ENCODE results near the gene TRAPPC10.

Gene TRAPPC10

GRCh38 chr21:44065428-44065827, 53.3 kb downstream of the TRAPPC10 start:
- H3K9me3 ChIP-seq = no peaks in the 10 kb centered on the region
- no peaks in the 10 kb centered on the region for H3K4me1 ChIP-seq
- peaks cover 22% of the 10 kb centered on the region for H3K36me3 ChIP-seq (replicated peaks)
- no peak overlapping the region for H3K4me3 ChIP-seq
- no peak for DNase-seq (ENCODE audit: low spot score in 2 of 2)
- H3K27me3 ChIP-seq (ENCODE audit: low read depth) = no peaks in the 10 kb centered on the region
- in situ Hi-C loops (cut with MboI; ENCODE audit: low sequenced_read_pairs) = no loop called here

DNA sequence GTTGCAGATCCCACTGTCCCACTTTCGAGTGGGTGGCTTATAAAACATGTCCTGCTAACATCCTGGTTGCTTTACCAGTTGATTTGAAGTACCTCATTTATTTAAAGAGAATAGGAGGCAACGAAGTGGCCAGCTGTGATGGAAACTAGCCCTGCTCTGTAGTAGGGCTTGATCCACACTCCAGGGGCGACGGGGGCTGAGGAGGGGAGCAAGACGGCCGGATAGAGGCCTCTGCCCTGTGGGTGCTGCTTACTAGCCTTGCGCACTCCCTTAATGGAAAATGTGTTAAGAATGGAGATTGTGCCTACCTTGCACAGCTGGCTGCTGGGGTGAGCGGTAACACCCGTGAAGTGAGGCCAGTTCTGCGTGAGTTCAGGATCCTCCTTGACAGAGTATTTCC, 54.0 kb downstream of the TRAPPC10 start:
- Histone ChIP-seq H3K36me3 (replicated peaks) (peaks cover 20% of the 10 kb centered on the region), H3K4me1 (no peaks in the 10 kb centered on the region), H3K9me3 (no peaks in the 10 kb centered on the region), H3K27me3 (ENCODE audit: low read depth) (no peaks in the 10 kb centered on the region), H3K4me3 (no peak overlapping the region)
- no peak for DNase-seq (ENCODE audit: low spot score in 2 of 2)
- in situ Hi-C loops (cut with MboI; ENCODE audit: low sequenced_read_pairs) = no loop called here

DNA sequence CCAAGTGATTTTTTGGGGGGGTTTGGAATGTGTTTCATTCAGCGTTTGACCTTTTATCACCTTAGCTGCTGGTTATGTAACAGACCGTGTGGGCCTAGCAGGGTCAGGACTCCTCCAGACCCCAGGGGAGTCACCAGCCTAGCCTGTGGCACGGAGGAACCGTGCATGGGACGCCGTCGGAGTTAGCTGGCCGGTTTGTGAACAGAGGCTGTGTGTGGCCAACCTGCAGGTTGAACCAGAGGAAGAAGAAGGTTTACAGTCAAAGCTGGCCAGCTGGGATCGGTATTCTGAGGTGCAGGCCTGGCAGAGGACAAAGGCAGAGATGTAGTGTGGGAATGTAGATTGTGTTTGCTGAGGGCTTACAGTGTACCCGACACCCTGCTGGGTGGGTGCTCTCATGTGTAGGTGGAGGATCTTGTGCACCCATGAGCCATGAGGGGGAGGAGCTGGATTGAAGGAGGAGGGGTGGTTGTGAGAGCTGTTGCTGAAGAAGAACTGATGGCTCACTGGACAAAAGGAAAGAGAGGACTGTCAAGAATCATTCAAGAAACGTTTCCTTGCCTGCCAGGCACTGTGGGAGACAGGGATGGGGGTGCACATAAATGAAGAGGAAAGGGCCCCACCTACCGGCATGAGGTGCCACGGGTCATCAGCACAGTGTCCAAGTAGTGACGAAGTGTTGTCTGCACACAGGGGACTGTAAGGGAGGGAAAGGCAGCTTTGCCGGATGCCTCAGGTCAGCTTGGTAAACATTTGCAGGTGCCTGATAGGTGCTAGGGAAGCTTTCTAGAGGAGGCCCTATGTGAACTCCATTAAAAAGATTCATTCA, 55.1 kb downstream of the TRAPPC10 start:
- in situ Hi-C loops (cut with MboI; ENCODE audit: low sequenced_read_pairs) = no loop called here
- no peaks in the 10 kb centered on the region for H3K9me3 ChIP-seq
- no peak overlapping the region for H3K4me3 ChIP-seq
- H3K4me1 ChIP-seq = no peaks in the 10 kb centered on the region
- H3K36me3 ChIP-seq (replicated peaks) = peaks cover 20% of the 10 kb centered on the region
- H3K27me3 ChIP-seq (ENCODE audit: low read depth) = no peaks in the 10 kb centered on the region
- DNase-seq (ENCODE audit: low spot score in 2 of 2) = no peak

- Histone ChIP-seq H3K9me3 (no peaks in the 10 kb centered on the region), H3K36me3 (replicated peaks) (peaks cover 25% of the 10 kb centered on the region), H3K4me1 (no peaks in the 10 kb centered on the region), H3K4me3 (no peak overlapping the region), H3K27me3 (ENCODE audit: low read depth) (no peaks in the 10 kb centered on the region)
- DNase-seq (ENCODE audit: low spot score in 2 of 2) = no peak
- in situ Hi-C loops (cut with MboI; ENCODE audit: low sequenced_read_pairs) = no loop called here
Measured at GRCh38 chr21:44070391-44070790, 58.3 kb downstream of the TRAPPC10 start.

DNA sequence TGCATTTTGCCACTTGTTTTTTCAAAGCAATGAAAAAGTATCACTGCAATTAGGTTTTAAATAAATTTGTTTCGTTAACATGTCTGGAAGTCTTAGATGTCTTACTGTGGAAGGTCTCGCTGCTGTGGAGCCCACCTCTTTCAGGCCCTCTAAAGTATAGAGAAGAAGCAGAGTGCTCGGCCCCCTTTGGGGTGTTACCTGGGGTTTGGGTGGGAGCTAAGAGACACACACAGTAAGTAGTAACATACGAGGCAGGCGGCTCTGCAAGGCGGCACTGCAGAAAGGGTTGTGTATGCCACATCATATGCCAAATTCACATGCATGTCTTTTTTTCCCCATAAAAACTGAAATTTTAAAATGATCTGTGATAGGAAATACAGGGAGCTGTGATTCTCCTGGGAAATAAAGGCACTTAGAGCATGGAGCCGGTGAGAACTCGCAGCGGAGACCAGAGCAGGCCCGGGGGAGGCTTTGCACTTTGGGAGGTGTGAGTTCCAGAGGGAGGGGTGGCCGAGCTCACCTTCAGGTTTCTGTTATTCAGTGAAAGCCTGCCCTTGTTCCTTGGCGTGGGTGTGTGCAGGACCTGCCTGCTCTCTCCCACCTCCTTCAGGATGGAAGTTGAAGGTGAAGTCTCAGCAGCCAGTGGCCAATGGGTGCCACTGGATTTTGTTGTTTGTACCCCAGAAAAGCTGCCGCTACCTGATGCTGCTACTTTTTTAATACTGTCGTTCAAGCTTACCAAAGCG, 59.4 kb downstream of the TRAPPC10 start:
- in situ Hi-C loops (cut with MboI; ENCODE audit: low sequenced_read_pairs) = no loop called here
- Histone ChIP-seq H3K4me3 (no peak overlapping the region), H3K36me3 (replicated peaks) (peaks cover 25% of the 10 kb centered on the region)

GRCh38 chr21:44072111-44072510, 60.0 kb downstream of the TRAPPC10 start:
- H3K36me3 ChIP-seq (replicated peaks) = peaks cover 23% of the 10 kb centered on the region
- in situ Hi-C loops (cut with MboI; ENCODE audit: low sequenced_read_pairs) = no loop called here
- no peaks in the 10 kb centered on the region for H3K27me3 ChIP-seq (ENCODE audit: low read depth)
- no peak for DNase-seq (ENCODE audit: low spot score in 2 of 2)
- H3K9me3 ChIP-seq = no peaks in the 10 kb centered on the region
- no peak overlapping the region for H3K4me3 ChIP-seq
- H3K4me1 ChIP-seq = no peaks in the 10 kb centered on the region

More for the DNA sequence above, 59.4 kb downstream of the TRAPPC10 start:
- DNase-seq (ENCODE audit: low spot score in 2 of 2) = no peak
- H3K4me1 ChIP-seq = no peaks in the 10 kb centered on the region
- no peaks in the 10 kb centered on the region for H3K27me3 ChIP-seq (ENCODE audit: low read depth)
- no peaks in the 10 kb centered on the region for H3K9me3 ChIP-seq

DNA sequence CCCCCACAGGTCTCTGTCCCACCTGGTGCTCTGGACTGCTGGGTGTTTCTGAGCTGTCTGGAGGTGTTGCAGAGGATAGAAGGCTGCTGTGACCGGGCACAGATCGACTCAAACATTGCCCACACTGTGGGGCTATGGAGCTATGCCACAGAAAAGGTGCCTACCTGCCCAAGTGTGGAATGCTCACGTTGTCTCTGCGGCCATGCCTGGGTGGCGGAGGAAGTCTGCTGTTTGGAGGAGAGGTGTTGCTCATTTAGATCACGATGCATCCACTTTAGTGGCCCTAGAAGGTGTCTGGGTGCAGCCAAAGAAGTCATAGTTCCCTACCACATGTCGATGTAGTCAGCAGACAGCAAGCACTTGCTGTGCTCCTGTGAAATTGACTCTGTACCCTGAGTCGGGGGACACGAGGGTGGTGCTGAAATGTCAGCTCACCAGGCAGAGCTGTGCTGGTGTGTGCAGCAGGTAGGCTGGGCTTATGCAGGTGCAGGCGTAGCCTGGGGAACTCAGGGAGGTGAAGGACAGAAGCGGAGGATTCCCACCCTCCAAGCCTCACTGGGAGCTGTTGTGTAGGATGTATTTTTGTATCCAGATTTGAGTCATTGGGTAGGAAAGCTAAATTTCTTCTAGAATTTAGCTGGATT, 62.3 kb downstream of the TRAPPC10 start:
- Histone ChIP-seq H3K9me3 (no peaks in the 10 kb centered on the region), H3K4me3 (no peak overlapping the region), H3K36me3 (replicated peaks) (peaks cover 32% of the 10 kb centered on the region), H3K4me1 (no peaks in the 10 kb centered on the region), H3K27me3 (ENCODE audit: low read depth) (no peaks in the 10 kb centered on the region)
- no peak for DNase-seq (ENCODE audit: low spot score in 2 of 2)
- in situ Hi-C loops (cut with MboI; ENCODE audit: low sequenced_read_pairs) = no loop called here

GRCh38 chr21:44076316-44076715, 64.2 kb downstream of the TRAPPC10 start:
- Histone ChIP-seq H3K36me3 (replicated peaks) (peaks cover 37% of the 10 kb centered on the region), H3K4me1 (no peaks in the 10 kb centered on the region), H3K9me3 (no peaks in the 10 kb centered on the region), H3K4me3 (no peak overlapping the region), H3K27me3 (ENCODE audit: low read depth) (no peaks in the 10 kb centered on the region)
- DNase-seq (ENCODE audit: low spot score in 2 of 2) = no peak
- in situ Hi-C loops (cut with MboI; ENCODE audit: low sequenced_read_pairs) = no loop called here

DNA sequence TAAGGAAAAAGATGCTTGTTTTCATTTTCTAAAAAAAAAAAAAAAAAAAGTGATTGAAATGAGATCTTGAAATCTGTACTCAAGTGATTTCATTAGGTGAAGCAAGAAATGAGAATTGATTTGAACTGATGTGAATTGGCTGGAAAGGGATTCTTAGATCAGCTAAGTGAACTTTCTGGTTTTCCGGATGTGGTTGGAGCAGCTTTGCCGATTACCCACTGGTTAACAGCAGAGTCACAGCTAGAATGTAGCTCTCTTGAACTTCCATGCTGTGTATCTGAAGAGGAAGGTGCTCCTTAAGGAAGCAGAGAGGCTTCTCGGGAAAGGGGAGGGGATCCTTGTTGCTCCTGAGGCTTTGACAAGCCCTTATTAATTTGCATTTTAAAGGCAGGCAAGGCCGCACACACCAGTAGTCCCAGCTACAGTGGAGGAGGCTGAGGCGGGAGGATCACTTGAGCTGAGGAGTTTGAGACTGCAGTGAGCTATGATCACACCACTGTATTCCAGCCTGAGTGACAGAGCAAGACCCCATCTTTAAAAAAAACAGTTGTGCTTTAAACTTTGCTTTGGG, 66.4 kb downstream of the TRAPPC10 start:
- no peaks in the 10 kb centered on the region for H3K27me3 ChIP-seq (ENCODE audit: low read depth)
- DNase-seq (ENCODE audit: low spot score in 2 of 2) = peak; percentile 14 to 37
- no peaks in the 10 kb centered on the region for H3K9me3 ChIP-seq
- no peaks in the 10 kb centered on the region for H3K4me1 ChIP-seq
- H3K36me3 ChIP-seq (replicated peaks) = peaks cover 49% of the 10 kb centered on the region
- in situ Hi-C loops (cut with MboI; ENCODE audit: low sequenced_read_pairs) = no loop called here
- no peak overlapping the region for H3K4me3 ChIP-seq

DNA sequence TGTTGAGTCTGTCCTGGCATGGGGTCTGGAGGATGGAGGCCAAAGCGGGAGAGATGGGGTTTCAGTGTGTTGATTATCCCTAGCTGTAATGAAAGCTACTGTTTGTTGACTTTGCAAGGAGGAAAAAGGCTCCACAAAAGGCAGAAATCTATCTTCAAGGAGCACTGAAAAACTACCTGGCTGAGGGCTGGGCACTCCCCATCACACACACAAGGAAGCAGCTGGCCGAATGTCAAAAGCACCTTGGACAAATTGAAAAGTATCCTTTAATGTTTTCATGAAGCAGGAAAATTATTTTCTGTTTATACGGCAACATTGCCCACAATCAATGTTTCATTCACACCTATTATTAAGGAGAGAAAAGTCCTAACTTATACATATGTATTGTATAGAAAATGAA, 67.3 kb downstream of the TRAPPC10 start:
- no peak overlapping the region for H3K4me3 ChIP-seq
- no peaks in the 10 kb centered on the region for H3K4me1 ChIP-seq
- H3K27me3 ChIP-seq (ENCODE audit: low read depth) = no peaks in the 10 kb centered on the region
- DNase-seq (ENCODE audit: low spot score in 2 of 2) = no peak
- peaks cover 52% of the 10 kb centered on the region for H3K36me3 ChIP-seq (replicated peaks)
- in situ Hi-C loops (cut with MboI; ENCODE audit: low sequenced_read_pairs) = no loop called here
- H3K9me3 ChIP-seq = no peaks in the 10 kb centered on the region

GRCh38 chr21:44079846-44080245, 67.7 kb downstream of the TRAPPC10 start:
- no peak for DNase-seq (ENCODE audit: low spot score in 2 of 2)
- no peaks in the 10 kb centered on the region for H3K27me3 ChIP-seq (ENCODE audit: low read depth)
- no peaks in the 10 kb centered on the region for H3K4me1 ChIP-seq
- H3K9me3 ChIP-seq = no peaks in the 10 kb centered on the region
- no peak overlapping the region for H3K4me3 ChIP-seq
- in situ Hi-C loops (cut with MboI; ENCODE audit: low sequenced_read_pairs) = no loop called here
- H3K36me3 ChIP-seq (replicated peaks) = peaks cover 51% of the 10 kb centered on the region

DNA sequence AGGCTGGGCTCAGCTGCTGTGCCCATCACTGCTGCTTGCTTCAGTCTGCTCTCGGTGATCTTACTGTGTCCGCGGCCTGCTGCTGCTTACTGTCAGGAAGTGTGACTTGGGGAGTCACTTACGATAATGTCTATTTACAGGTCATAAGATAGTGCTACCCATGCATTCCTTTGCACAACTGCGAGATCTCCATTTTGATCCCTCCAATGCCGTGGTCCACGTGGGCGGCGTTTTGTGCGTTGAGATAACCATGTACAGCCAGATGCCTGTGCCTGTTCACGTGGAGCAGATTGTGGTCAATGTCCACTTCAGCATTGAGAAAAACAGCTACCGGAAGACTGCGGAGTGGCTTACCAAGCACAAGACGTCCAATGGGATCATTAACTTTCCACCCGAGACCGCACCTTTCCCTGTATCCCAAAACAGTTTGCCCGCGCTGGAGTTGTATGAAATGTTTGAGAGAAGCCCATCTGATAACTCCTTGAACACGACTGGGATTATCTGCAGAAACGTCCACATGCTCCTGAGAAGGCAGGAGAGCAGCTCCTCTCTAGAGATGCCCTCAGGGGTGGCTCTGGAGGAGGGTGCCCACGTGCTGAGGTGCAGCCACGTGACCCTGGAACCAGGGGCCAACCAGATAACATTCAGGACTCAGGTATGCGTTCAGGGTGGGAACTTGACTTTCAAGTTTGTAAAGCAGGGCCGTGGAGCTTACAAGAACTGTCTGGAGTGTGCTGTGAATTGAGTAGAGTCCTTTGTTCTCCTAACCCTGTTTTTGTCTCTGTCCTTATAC, 70.7 kb downstream of the TRAPPC10 start:
- no peaks in the 10 kb centered on the region for H3K27me3 ChIP-seq (ENCODE audit: low read depth)
- peaks cover 52% of the 10 kb centered on the region for H3K36me3 ChIP-seq (replicated peaks)
- no peak overlapping the region for H3K4me3 ChIP-seq
- DNase-seq (ENCODE audit: low spot score in 2 of 2) = no peak
- in situ Hi-C loops (cut with MboI; ENCODE audit: low sequenced_read_pairs) = no loop called here
- no peaks in the 10 kb centered on the region for H3K9me3 ChIP-seq
- no peaks in the 10 kb centered on the region for H3K4me1 ChIP-seq

DNA sequence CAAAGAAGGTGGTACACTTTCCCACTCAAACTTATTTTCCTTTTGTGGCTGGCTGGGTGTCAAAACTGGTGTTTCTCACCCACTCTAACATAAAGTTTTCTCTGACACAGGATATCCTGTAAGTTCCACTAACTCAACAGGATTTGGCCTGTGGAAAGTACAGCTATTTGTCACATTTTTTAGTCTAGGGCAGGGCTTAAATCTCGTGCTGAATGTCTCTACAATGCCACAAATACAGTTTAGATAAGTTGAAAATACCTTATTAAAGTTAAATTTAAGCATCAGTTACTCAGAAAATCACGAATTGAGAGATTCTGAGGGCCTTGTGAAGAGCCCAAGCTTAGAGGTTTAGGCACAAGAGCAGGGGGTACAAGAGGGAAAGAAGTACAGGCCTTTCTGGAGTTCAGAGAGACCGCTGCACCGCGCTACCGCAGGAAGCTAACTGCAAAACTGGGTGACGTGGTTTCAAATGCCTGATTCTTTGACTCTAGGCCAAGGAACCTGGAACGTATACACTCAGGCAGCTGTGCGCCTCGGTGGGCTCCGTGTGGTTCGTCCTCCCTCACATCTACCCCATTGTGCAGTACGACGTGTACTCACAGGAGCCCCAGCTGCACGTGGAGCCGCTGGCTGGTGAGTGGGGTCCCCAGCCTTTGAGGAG, 71.7 kb downstream of the TRAPPC10 start:
- Histone ChIP-seq H3K4me3 (no peak overlapping the region), H3K4me1 (no peaks in the 10 kb centered on the region), H3K36me3 (replicated peaks) (peaks cover 54% of the 10 kb centered on the region), H3K9me3 (no peaks in the 10 kb centered on the region), H3K27me3 (ENCODE audit: low read depth) (no peaks in the 10 kb centered on the region)
- DNase-seq (ENCODE audit: low spot score in 2 of 2) = no peak
- in situ Hi-C loops (cut with MboI; ENCODE audit: low sequenced_read_pairs) = no loop called here

Measured in HAP-1 (cell line).